Thyroid gland (tissue), 4 donors: Measurements from ENCODE around the gene QSOX2. TPM values are rescaled to one million over a fixed set of nuclear protein-coding genes. Genes with fewer than 3 reads are reported as not detected.

Source experiments
- DNase-seq, 2 donors: peaks; one replicate each; pipeline ENCODE4 v3.0.0-alpha.2; 2019
- H3K27ac ChIP-seq, 3 donors: fragments of 200-600 bp; sonication (generic); 1 replicate in 2 of 3; 2 replicates in 1 of 3; pipeline ENCODE4 v1.5.1; 2016 to 2019; ENCODE audit warnings: mild to moderate bottlenecking in 1 of 3, moderate library complexity in 1 of 3
- H3K27me3 ChIP-seq: fragments of 200-600 bp; sonication (generic); one replicate; pipeline ENCODE4 v1.5.1; 2019
- H3K36me3 ChIP-seq, 2 donors: fragments of 200-600 bp; sonication (generic); one replicate each; pipeline ENCODE4 v1.5.1; 2016 to 2019
- H3K4me1 ChIP-seq, 2 donors: fragments of 200-600 bp; sonication (generic); one replicate each; pipeline ENCODE4 v1.5.1; 2017 to 2019
- H3K4me3 ChIP-seq, 3 donors: fragments of 200-600 bp; sonication (generic); replicated peaks in 1 of 3; 1 replicate in 2 of 3; 2 replicates in 1 of 3; pipeline ENCODE4 v1.5.1; 2016; ENCODE audit warnings: mild to moderate bottlenecking in 1 of 3
- H3K9me3 ChIP-seq: fragments of 200-600 bp; sonication (generic); one replicate; pipeline ENCODE4 v1.5.1; 2017
- POLR2A ChIP-seq, 2 donors: fragments of 450-650 bp; IDR thresholded peaks; one replicate each; pipeline ENCODE4 v1.6.1; 2017; ENCODE audit warnings: antibody characterized with exemption in 2 of 2, mild to moderate bottlenecking in 2 of 2, moderate library complexity in 1 of 2
- WGBS, 2 donors: methylation state at CpG; one replicate each; pipeline ENCODE4 v1.1.5; 2017; 5-methylcytosine and 5-hydroxymethylcytosine counted together
- intact Hi-C: fragments of 100-400 bp; cut with DNase I; formaldehyde crosslinking; loops from one replicate; pipeline ENCODE4 v1.15.1; 2023
- total RNA-seq, 4 donors: library from RNA; depleted of rRNA; stranded (reverse); fragments of >200 nt; gene quantifications; one replicate each; pipeline ENCODE4 v1.2.3, GENCODE V29; 2016
- TF ChIP-seq, protein P1 (sequence below), 6 experiments: fragments of 200-600 bp in 3 of 6; fragments of 450-650 bp in 3 of 6; sonication (generic) in 3 of 6; IDR thresholded peaks; one replicate each; pipeline ENCODE4 v1.5.1; 2016 to 2019; ENCODE audit warnings: antibody characterized with exemption in 6 of 6, mild to moderate bottlenecking in 2 of 6, inconsistent platforms in 1 of 6, moderate library complexity in 1 of 6

QSOX2 gene
- total RNA-seq, 4 donors from 2014 or later = 8.9 to 19.1 (median 11.2) TPM

DNA sequence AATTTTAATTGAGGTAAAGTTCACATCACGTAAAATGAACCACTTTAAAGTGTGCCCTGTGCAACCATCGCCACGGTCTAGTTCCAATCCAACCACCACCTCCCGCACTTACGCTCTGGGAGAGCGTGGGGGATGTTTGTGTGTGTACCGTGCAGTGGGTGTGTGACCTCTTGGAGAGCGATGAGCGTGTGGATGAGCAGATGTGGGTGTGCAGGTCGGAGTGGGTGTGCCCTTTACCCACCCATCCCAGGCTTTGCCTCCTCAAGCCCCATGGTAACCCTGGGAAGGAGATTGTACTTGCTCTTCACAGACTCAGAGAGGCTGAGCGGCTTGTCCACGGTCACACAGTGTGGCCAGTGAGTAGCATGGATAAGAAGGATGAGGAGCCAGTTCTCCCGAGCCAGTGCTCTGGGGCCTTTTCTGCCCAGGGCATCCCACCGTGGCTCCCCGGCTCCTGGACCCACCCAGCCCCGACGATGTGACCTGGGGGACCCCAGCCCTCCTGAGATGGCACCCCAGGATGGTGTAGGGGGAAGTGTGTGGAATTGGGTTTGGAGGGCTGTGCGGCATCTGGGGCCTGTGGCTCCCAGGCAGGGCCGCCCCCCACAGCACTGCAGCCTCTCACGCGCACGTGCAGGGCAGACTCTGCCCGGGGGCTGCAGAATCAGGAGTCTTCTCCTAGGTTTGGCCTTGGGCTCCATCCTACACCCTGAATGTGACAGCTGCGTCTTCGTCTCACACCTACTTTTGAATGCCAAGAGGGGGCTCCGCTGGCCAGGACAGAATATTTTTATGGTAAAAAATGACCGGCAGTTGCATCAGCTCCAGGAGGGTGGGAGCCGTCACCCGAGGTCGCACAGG lies 54.3 kb downstream of the QSOX2 start:
- 53% methylated on average over 19 to 22 of the region's 30 CpGs for WGBS, 2 donors
- intact Hi-C loops = no loop called here
- Histone ChIP-seq H3K36me3 (no peaks in the 10 kb centered on the region), H3K4me1 (peaks cover 0 to 3% of the 10 kb centered on the region in 2 donors), H3K27me3 (peaks cover 17% of the 10 kb centered on the region), H3K27ac (no peak overlapping the region), H3K4me3 (no peak overlapping the region), H3K9me3 (no peaks in the 10 kb centered on the region)
- no peak for DNase-seq
- TF ChIP-seq, protein P1, sequence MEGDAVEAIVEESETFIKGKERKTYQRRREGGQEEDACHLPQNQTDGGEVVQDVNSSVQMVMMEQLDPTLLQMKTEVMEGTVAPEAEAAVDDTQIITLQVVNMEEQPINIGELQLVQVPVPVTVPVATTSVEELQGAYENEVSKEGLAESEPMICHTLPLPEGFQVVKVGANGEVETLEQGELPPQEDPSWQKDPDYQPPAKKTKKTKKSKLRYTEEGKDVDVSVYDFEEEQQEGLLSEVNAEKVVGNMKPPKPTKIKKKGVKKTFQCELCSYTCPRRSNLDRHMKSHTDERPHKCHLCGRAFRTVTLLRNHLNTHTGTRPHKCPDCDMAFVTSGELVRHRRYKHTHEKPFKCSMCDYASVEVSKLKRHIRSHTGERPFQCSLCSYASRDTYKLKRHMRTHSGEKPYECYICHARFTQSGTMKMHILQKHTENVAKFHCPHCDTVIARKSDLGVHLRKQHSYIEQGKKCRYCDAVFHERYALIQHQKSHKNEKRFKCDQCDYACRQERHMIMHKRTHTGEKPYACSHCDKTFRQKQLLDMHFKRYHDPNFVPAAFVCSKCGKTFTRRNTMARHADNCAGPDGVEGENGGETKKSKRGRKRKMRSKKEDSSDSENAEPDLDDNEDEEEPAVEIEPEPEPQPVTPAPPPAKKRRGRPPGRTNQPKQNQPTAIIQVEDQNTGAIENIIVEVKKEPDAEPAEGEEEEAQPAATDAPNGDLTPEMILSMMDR (IDR thresholded peaks at IDR 0.05) = no peak
- no peak for TF ChIP-seq POLR2A (IDR thresholded peaks at IDR 0.05)

- 51 to 64% methylated on average over 4 to 9 of the region's 11 CpGs for WGBS, 2 donors
- TF ChIP-seq POLR2A (IDR thresholded peaks at IDR 0.05) = no peak
- Histone ChIP-seq H3K4me3 (no peak overlapping the region), H3K9me3 (no peaks in the 10 kb centered on the region), H3K27ac (no peak overlapping the region), H3K27me3 (peaks cover 17% of the 10 kb centered on the region), H3K36me3 (no peaks in the 10 kb centered on the region), H3K4me1 (peaks cover 0 to 3% of the 10 kb centered on the region in 2 donors)
- no peak for DNase-seq
- intact Hi-C loops = no loop called here
These were observed 55.0 kb downstream of the QSOX2 start for GRCh38 chr9:136190656-136191055.

DNA sequence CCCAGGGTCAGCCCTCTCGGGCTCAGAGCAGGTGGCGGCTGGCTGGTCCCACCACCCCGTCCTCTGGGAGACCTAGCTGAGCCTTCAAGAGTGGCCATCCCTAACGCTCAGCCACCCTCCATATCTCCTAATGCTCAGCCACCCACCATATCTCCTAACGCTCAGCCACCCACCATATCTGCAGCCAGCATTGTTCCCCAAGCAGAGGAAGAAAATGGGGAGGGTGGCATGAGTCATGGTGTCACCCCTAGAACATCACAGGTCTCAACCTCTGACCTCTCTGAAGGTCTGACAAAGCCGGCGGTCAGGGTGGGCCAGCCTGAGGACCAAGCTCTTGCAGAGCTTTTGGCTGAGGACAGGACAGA lies 55.4 kb downstream of the QSOX2 start:
- intact Hi-C loops = no loop called here
- WGBS, 2 donors = 41 to 66% methylated on average over 6 to 7 of the region's 7 CpGs
- Histone ChIP-seq H3K4me1 (peaks cover 0 to 3% of the 10 kb centered on the region in 2 donors), H3K36me3 (no peaks in the 10 kb centered on the region), H3K27me3 (peaks cover 17% of the 10 kb centered on the region), H3K9me3 (no peaks in the 10 kb centered on the region), H3K27ac (no peak overlapping the region), H3K4me3 (no peak overlapping the region)
- no peak for DNase-seq
- no peak for TF ChIP-seq POLR2A (IDR thresholded peaks at IDR 0.05)
- TF ChIP-seq, protein P1 (IDR thresholded peaks at IDR 0.05) = no peak

DNA sequence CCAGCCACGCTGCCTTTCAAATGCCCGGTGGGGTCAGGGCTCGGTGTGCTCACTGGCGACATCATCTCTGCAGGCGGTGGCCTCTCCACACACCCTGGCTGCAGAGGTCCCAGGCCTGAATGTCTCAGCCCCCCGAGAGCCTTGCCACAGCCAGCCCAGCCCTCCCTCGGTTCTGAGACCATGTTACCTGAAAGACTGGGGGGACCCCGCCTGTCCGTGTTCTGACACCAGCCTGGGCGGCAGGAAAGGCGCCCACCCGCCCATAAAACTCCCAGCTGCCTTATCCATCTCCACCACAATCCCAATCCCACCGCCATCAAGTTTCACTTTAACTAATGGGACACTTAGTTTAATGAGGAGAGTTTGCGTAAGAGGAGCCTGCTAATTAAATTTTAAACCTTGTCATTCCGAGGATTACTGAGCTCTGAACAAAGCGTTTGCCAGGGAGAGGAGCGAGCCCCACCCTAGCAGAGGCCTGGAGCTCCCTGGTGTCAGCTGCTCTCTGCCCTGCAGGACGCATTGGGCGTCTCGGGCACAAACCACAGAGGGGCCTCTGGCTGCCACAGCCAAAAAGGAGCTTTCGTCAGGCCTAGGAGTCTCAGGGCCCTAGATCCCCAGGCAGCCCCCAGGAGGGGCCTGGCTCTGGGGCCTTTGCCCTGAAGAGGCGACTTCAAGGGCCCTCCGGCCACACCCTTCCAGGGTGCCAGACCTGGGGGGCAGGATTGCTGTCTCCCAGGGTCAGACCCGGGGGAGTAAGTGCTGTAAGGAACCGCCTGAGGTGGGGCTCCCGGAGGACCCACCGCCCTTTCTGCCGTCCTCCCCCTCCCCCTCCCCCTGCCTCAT lies 56.0 kb downstream of the QSOX2 start:
- Histone ChIP-seq H3K4me3 (no peak overlapping the region), H3K27me3 (peaks cover 17% of the 10 kb centered on the region), H3K36me3 (no peaks in the 10 kb centered on the region), H3K4me1 (peaks cover 0 to 3% of the 10 kb centered on the region in 2 donors), H3K9me3 (no peaks in the 10 kb centered on the region), H3K27ac (no peak overlapping the region)
- 42 to 56% methylated on average over 19 to 20 of the region's 28 CpGs for WGBS, 2 donors
- TF ChIP-seq, protein P1 (IDR thresholded peaks at IDR 0.05) = no peak
- no peak for TF ChIP-seq POLR2A (IDR thresholded peaks at IDR 0.05)
- no peak for DNase-seq
- intact Hi-C loops = no loop called here

DNA sequence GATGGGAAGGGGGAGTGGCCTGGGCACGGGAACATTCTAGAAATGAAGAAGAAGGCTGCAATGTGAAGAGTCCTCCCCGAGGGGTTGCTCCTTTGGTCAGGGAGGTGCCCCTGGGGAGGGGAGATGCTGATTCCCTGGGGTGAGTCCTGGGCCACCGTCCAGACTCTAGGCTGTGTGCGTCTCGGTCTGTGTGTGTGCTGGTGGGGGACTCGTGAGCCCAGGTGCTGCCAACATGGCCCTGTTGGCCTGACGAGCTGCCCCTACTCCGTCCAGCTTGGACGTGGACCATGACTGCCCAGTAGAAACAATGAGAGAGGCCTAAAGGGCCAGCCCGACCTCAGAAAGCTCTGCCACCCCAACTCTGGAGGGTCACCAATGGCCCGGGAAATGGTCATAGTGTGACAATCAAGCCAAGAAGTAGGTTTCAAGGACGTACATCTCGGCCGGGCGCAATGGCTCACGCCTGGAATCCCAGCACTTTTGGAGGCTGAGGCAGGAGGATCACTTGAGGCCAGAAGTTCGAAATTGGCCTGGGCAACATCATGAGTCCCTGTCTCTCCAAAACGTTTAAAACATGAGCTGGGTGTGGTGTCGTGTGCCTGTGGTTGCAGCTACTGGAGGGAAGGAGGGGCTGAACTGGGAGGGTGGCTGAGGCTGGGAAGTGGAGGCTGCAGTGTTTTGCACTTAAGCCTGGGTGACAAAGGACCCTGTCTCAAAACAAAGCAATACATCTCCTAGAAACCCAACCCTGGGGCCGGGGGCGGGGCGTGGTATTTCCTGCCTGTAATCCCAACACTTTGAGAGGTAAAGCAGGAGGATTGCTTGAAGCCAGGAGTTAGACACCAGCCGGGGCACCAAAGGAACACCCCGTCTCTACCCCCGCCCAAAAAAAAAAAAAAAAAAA lies 57.7 kb downstream of the QSOX2 start:
- H3K4me3 ChIP-seq = no peak overlapping the region
- 76 to 79% methylated on average over 23 to 24 of the region's 25 CpGs for WGBS, 2 donors
- intact Hi-C loops = no loop called here
- H3K36me3 ChIP-seq = no peaks in the 10 kb centered on the region
- no peaks in the 10 kb centered on the region for H3K4me1 ChIP-seq
- no peak for DNase-seq
- no peaks in the 10 kb centered on the region for H3K9me3 ChIP-seq
- peaks cover 12% of the 10 kb centered on the region for H3K27me3 ChIP-seq
- H3K27ac ChIP-seq = no peak overlapping the region
- TF ChIP-seq, protein P1 (IDR thresholded peaks at IDR 0.05) = no peak
- no peak for TF ChIP-seq POLR2A (IDR thresholded peaks at IDR 0.05)
